Progenitor cell of endocrine pancreas (in vitro differentiated cells): ENCODE measurements around the gene APOE. TPM values are rescaled to one million over a fixed set of nuclear protein-coding genes. Genes with fewer than 3 reads are reported as not detected.
"Not testable (repeated sequence)": the region's sequence is repeated elsewhere in the genome, so short reads cannot be mapped to it uniquely, and the experiment has no call there.

Experiments
- DNase-seq: peaks from one replicate; pipeline ENCODE4 v3.0.0; 2021; ENCODE audit warnings: low spot score; ENCODE audit not compliant: unreplicated experiment
- H3K27ac Mint-ChIP-seq: 2 replicates; pipeline ENCODE4 v1.8.0; 2021; ENCODE audit warnings: mild to moderate bottlenecking, moderate library complexity, mixed read lengths
- H3K27me3 Mint-ChIP-seq: 2 replicates; pipeline ENCODE4 v1.8.0; 2021; ENCODE audit warnings: mixed read lengths
- H3K36me3 Mint-ChIP-seq: 2 replicates; pipeline ENCODE4 v1.8.0; 2022; ENCODE audit warnings: mixed read lengths; ENCODE audit not compliant: insufficient read depth
- H3K4me1 Mint-ChIP-seq: 2 replicates; pipeline ENCODE4 v1.8.0; 2021; ENCODE audit warnings: low read depth, mixed read lengths
- H3K4me3 Mint-ChIP-seq: 2 replicates; pipeline ENCODE4 v1.8.0; 2021; ENCODE audit warnings: low read depth, mild to moderate bottlenecking, moderate library complexity, mixed read lengths
- H3K9me3 Mint-ChIP-seq: 2 replicates; pipeline ENCODE4 v1.8.0; 2021; ENCODE audit warnings: low read depth, mixed read lengths
- CTCF ChIP-seq: fragments of 200-600 bp; sonication (generic); IDR thresholded peaks from one replicate; pipeline ENCODE4 v1.5.0; 2021; ENCODE audit warnings: antibody characterized with exemption, mild to moderate bottlenecking; ENCODE audit not compliant: unreplicated experiment
- total RNA-seq: library from RNA; stranded (reverse); gene quantifications from 2 replicates; pipeline ENCODE4 v1.2.1, GENCODE V29; 2021

APOE gene
- total RNA-seq, 1 donor from 2014 or later, result 198 TPM

- H3K27ac Mint-ChIP-seq, result peak within 1 kb of the TSS; percentile 99
- peaks cover 24% of the 10 kb centered on the region for H3K4me1 Mint-ChIP-seq
- DNase-seq, result peak; percentile 76
- not testable (repeated sequence) for H3K27me3 Mint-ChIP-seq, H3K36me3 Mint-ChIP-seq, H3K9me3 Mint-ChIP-seq
- H3K4me3 Mint-ChIP-seq, result peak within 1 kb of the TSS; percentile 98
Measured at GRCh38 chr19:44914433-44915206, 9.0 kb downstream of the APOE start, which contains the start of gene APOC1. Gene APOC1 (plus strand): TSS chr19:44914608. CDS start chr19:44914892, 284 bp downstream.

GRCh38 chr19:44924243-44924725, 18.7 kb downstream of the APOE start:
- Mint-ChIP-seq H3K36me3 (peaks cover 1% of the 10 kb centered on the region), H3K27ac (peak overlapping the region; percentile 63), H3K9me3 (no peaks in the 10 kb centered on the region), H3K4me3 (no peak overlapping the region), H3K4me1 (peaks cover 16% of the 10 kb centered on the region), H3K27me3 (peaks cover 4% of the 10 kb centered on the region)
- TF ChIP-seq CTCF, result no peak
- DNase-seq, result no peak

DNA sequence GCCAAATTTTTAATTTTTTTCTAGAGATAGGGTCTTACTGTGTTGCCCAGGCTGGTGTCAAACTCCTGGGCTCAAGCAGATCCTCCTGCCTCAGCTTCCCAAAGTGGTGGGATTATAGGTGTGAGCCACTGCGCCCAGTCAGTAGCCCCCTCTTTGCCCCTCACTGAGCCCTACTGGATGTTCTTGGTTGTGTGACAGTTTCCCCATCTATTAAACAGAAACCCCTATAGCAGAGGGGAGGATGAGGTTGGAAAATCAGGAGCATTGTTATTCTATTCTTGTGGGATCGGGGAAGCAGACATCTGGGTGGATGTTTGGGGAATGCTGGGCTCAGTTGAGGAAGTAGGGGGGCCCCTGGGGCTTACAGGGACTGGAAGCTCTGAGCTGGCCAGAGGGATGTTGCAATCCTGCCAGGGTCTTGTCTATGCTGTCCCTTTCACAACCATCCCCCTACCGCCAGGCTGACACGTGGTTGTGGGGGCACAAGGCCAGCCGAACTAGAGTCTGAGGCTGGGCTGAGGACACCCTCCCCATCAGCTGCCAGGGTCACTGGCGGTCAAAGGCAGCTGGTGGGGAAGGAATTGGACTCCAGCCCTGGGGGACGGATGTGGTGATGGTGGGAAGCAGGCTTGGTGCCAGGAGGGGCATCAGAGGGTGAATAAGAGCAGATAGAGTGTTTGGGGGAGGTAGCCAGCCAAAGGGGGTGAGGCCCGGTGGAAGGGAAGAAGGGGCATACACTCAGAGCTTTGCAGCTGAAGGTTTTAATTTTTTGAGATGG, 19.7 kb downstream of the APOE start:
- TF ChIP-seq CTCF, result no peak
- H3K4me1 Mint-ChIP-seq, result peaks cover 24% of the 10 kb centered on the region
- H3K4me3 Mint-ChIP-seq, result no peak overlapping the region
- peaks cover 1% of the 10 kb centered on the region for H3K36me3 Mint-ChIP-seq
- no peak overlapping the region for H3K27ac Mint-ChIP-seq
- DNase-seq, result no peak
- peaks cover 4% of the 10 kb centered on the region for H3K27me3 Mint-ChIP-seq
- no peaks in the 10 kb centered on the region for H3K9me3 Mint-ChIP-seq

DNA sequence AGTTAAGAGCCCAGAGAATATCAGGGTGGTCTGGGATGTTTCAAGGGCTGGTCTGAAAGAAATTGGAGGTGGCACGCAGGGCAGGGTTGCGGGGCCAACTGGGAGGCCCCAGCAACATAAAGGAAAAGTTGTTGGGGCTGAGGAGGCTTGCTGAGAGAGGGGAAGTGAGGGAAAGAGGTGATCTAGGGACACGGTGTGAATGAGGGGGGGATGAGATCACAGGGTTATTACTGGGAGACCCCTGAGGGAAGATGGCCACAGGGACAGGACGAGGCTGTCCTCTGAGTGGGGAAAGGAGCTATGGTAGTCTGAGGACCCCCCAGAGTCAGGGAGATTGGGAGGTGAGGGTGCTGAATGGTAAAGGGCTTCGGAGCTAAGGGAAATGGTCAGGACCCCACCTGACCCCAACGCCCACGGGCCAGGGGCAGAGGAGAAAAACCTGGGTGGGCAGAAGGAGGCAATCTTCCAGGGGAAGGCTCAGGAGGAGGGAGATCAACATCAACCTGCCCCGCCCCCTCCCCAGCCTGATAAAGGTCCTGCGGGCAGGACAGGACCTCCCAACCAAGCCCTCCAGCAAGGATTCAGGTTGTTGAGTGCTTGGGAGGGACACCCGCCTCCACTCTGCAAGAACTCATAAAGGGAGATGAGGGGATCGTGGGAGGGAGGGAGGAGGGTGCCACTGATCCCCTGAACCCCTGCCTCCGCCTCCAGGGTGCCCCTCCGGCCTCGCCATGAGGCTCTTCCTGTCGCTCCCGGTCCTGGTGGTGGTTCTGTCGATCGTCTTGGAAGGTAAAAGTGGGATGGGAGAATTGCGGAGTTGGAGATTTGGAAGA, 20.9 kb downstream of the APOE start:
- not testable (repeated sequence) for DNase-seq, H3K27me3 Mint-ChIP-seq, H3K36me3 Mint-ChIP-seq, H3K9me3 Mint-ChIP-seq
- Mint-ChIP-seq H3K27ac (peak overlapping the region; percentile 83), H3K4me3 (peak overlapping the region; percentile 70), H3K4me1 (peaks cover 24% of the 10 kb centered on the region)

DNA sequence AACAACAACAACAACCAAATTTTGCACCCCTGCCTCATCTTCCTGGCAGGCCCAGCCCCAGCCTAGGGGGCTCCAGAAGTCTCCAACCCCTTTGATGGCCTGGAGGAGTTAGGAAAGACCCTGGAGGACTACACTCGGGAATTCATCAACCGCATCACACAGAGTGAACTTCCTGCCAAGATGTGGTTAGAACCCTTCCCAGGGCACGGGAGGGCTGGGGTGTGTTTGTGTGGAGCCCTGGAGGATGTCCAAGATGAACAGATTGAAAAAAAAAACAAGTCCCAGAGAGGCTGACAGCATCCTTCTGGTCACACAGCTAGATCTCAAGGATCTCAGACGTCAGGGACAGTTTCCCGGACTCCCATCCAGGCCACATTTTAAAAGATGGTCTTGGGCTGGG, 22.1 kb downstream of the APOE start:
- DNase-seq, result no peak
- Mint-ChIP-seq H3K36me3 (no peaks in the 10 kb centered on the region), H3K4me3 (no peak overlapping the region), H3K9me3 (no peaks in the 10 kb centered on the region), H3K4me1 (peaks cover 24% of the 10 kb centered on the region), H3K27ac (no peak overlapping the region), H3K27me3 (peaks cover 4% of the 10 kb centered on the region)
- TF ChIP-seq CTCF, result no peak

DNA sequence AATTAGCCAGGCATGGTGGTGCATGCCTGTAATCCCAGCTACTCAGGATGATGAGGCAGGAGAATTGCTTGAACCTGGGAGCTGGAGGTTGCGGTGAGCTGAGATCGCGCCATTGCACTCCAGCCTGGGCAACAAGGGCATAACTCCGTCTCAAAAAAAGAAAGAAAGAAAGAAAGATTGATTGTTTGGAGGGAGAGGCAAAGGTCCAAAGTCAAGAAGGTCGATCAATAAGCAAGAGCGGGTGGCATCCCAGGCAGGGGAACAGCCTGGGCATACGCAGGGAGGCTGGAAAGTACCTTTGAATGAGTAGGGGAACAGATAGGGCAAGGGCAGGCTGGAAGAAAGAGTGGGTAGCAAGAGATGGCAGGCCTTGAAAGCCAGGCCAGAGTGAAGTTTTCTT, 24.5 kb downstream of the APOE start:
- Mint-ChIP-seq H3K4me3 (no peak overlapping the region), H3K27me3 (peaks cover 4% of the 10 kb centered on the region), H3K36me3 (no peaks in the 10 kb centered on the region), H3K27ac (no peak overlapping the region), H3K4me1 (peaks cover 18% of the 10 kb centered on the region), H3K9me3 (no peaks in the 10 kb centered on the region)
- no peak for TF ChIP-seq CTCF
- DNase-seq, result no peak
